Natural killer cell (primary cell): Measurements from ENCODE around the gene DIP2C. TPM values are rescaled to one million over a fixed set of nuclear protein-coding genes. Genes with fewer than 3 reads are reported as not detected.

Experiments used
- ATAC-seq, 3 donors: fragments of 150-1000 bp in 2 of 3; fragments of 200-7000 bp in 1 of 3; cut with Tn5 transposase; 1 replicate in 1 of 3; 2 replicates in 2 of 3; pipeline ENCODE4 v1.10.0; 2021; ENCODE audit warnings: mild to moderate bottlenecking in 2 of 3, moderate library complexity in 2 of 3
- DNase-seq, 2 donors: peaks; one replicate each; pipeline versions ENCODE4 v3.0.0 to v3.0.0-alpha.2; 2013 to 2021; ENCODE audit warnings: mixed read lengths in 1 of 2
- H3K27ac ChIP-seq: one replicate; pipeline ENCODE4 v1.5.1; 2013; ENCODE audit warnings: mild to moderate bottlenecking, low read length
- H3K27me3 ChIP-seq: one replicate; pipeline ENCODE4 v1.6.1; 2013; ENCODE audit warnings: low read length; ENCODE audit not compliant: control insufficient read depth, insufficient read depth
- H3K36me3 ChIP-seq: one replicate; pipeline ENCODE4 v1.6.1; 2013; ENCODE audit warnings: low read length; ENCODE audit not compliant: control insufficient read depth, insufficient read depth
- H3K4me1 ChIP-seq: one replicate; pipeline ENCODE4 v1.6.1; 2013; ENCODE audit warnings: low read length; ENCODE audit not compliant: control insufficient read depth, insufficient read depth
- H3K4me3 ChIP-seq: one replicate; pipeline ENCODE4 v1.5.1; 2013; ENCODE audit warnings: low read length
- H3K9me3 ChIP-seq: one replicate; pipeline ENCODE4 v1.6.1; 2013; ENCODE audit warnings: low read length; ENCODE audit not compliant: control insufficient read depth, insufficient read depth
- H3K27ac Mint-ChIP-seq, 2 donors: one replicate each; pipeline ENCODE4 v1.8.0; 2022; ENCODE audit warnings: mild to moderate bottlenecking in 2 of 2, mixed read lengths in 2 of 2, moderate library complexity in 1 of 2
- H3K27me3 Mint-ChIP-seq, 2 donors: one replicate each; pipeline ENCODE4 v1.8.0; 2022; ENCODE audit warnings: low read depth in 2 of 2, mixed read lengths in 2 of 2
- H3K36me3 Mint-ChIP-seq: one replicate; pipeline ENCODE4 v1.8.0; 2022; ENCODE audit warnings: mixed read lengths
- H3K4me1 Mint-ChIP-seq, 2 donors: one replicate each; pipeline ENCODE4 v1.8.0; 2022; ENCODE audit warnings: mixed read lengths in 2 of 2
- H3K4me3 Mint-ChIP-seq: one replicate; pipeline ENCODE4 v1.8.0; 2022; ENCODE audit warnings: mild to moderate bottlenecking, moderate library complexity, mixed read lengths
- H3K9me3 Mint-ChIP-seq, 2 donors: one replicate each; pipeline ENCODE4 v1.8.0; 2022; ENCODE audit warnings: mixed read lengths in 2 of 2
- WGBS: methylation state at CpG from one replicate; pipeline ENCODE4 v1.1.7; 2013; ENCODE audit warnings: missing lambda C conversion rate; ENCODE audit not compliant: insufficient coverage; 5-methylcytosine and 5-hydroxymethylcytosine counted together
- intact Hi-C: fragments of 100-400 bp; cut with micrococcal nuclease; formaldehyde crosslinking; loops from one replicate; pipeline ENCODE4 v1.14.2; 2022
- total RNA-seq, 4 donors: library from RNA; stranded (reverse); fragments of 120-200 nt in 1 of 4; gene quantifications; one replicate each; pipeline versions ENCODE4 v1.2.3 to v1.2.4, GENCODE V29; 2013 to 2022
- TF ChIP-seq, protein P1 (sequence below): fragments of 200-600 bp; IDR thresholded peaks from one replicate; pipeline ENCODE4 v1.8.0; 2022; ENCODE audit warnings: antibody characterized with exemption

DIP2C gene
- total RNA-seq, 3 donors from 2014 or later (not counting 1 experiment from before 2014, with no cell fraction given) = 1.5 to 5.8 (median 3.8) TPM

DNA sequence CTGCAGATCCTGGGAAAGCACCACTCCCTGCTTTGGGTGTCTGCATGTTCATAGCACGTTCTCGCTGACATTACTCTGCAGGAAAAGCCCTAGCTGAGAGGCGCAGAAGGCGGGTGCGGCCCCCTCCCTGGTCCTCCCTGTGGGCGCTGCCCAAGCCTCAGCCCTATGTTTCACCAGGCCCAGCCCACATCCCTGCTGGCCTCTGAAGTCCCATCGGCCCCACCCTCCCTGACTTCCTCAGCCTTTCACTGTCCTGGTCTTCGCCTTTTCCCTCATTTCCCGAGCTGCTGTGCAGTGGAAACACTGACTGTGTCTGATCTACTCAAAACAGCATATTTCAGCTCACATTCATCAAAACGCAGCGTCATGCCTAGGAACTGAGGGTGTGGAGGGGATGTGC, 36.3 kb upstream of the DIP2C start:
- Mint-ChIP-seq H3K27ac (no peak overlapping the region), H3K4me1 (no peaks in the 10 kb centered on the region), H3K4me3 (no peak overlapping the region), H3K27me3 (no peaks in the 10 kb centered on the region), H3K36me3 (no peaks in the 10 kb centered on the region), H3K9me3 (no peaks in the 10 kb centered on the region)
- Histone ChIP-seq H3K27me3 (no peaks in the 10 kb centered on the region), H3K4me1 (no peaks in the 10 kb centered on the region), H3K36me3 (no peaks in the 10 kb centered on the region), H3K9me3 (no peaks in the 10 kb centered on the region), H3K4me3 (no peak overlapping the region), H3K27ac (no peak overlapping the region)
- ATAC-seq = no peak
- 76% methylated on average over 11 of the region's 11 CpGs for WGBS
- TF ChIP-seq, protein P1, sequence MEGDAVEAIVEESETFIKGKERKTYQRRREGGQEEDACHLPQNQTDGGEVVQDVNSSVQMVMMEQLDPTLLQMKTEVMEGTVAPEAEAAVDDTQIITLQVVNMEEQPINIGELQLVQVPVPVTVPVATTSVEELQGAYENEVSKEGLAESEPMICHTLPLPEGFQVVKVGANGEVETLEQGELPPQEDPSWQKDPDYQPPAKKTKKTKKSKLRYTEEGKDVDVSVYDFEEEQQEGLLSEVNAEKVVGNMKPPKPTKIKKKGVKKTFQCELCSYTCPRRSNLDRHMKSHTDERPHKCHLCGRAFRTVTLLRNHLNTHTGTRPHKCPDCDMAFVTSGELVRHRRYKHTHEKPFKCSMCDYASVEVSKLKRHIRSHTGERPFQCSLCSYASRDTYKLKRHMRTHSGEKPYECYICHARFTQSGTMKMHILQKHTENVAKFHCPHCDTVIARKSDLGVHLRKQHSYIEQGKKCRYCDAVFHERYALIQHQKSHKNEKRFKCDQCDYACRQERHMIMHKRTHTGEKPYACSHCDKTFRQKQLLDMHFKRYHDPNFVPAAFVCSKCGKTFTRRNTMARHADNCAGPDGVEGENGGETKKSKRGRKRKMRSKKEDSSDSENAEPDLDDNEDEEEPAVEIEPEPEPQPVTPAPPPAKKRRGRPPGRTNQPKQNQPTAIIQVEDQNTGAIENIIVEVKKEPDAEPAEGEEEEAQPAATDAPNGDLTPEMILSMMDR = no peak
- no peak for DNase-seq
- intact Hi-C loops = no loop called here

DNA sequence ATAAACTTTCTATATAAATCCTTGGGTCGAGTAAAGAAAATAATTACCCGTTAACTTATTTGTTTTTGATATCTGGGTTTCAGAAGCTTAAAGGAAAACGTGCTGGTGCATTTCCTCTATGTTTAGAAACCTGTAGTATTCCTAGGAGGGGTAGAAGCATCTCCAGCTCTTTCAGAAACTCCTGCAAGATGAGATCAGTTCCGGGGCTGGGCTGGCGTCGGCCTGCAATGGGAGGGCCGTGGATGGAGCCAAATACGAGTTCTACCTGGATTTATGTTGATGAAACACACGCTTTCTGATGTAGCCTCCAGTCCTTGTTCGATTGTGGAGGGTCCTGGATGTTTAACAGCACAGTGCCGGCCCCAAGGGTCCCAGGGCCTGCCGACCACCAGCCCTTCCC, 35.8 kb upstream of the DIP2C start:
- TF ChIP-seq, protein P1 = no peak
- Histone ChIP-seq H3K9me3 (no peaks in the 10 kb centered on the region), H3K36me3 (no peaks in the 10 kb centered on the region), H3K4me3 (no peak overlapping the region), H3K27ac (no peak overlapping the region), H3K27me3 (no peaks in the 10 kb centered on the region), H3K4me1 (no peaks in the 10 kb centered on the region)
- Mint-ChIP-seq H3K27me3 (no peaks in the 10 kb centered on the region), H3K36me3 (no peaks in the 10 kb centered on the region), H3K4me1 (no peaks in the 10 kb centered on the region), H3K9me3 (no peaks in the 10 kb centered on the region), H3K4me3 (no peak overlapping the region), H3K27ac (no peak overlapping the region)
- ATAC-seq (no peak), DNase-seq (no peak)
- intact Hi-C loops = no loop called here
- 78% methylated on average over 10 of the region's 12 CpGs for WGBS

DNA sequence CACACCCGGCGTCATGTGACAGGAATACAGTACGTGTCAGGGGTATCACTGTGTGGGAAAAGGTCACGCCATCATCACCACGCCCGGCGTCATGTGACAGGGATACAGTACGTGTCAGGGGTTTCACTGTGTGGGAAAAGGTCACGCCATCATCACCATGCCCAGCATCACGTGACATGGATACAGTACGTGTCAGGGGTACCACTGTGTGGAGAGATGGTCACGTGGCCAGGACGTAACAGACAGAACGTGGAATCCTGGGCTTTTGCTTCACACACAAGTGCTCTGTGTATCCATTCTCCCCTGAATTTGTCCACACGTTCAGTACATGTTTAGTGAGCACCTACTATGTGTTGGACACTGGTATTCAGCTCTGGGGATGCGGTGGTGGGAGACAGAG, 34.5 kb upstream of the DIP2C start:
- no peak overlapping the region for H3K27ac ChIP-seq
- H3K4me1 Mint-ChIP-seq = no peaks in the 10 kb centered on the region
- WGBS = 92% methylated on average over 16 of the region's 16 CpGs
- no peaks in the 10 kb centered on the region for H3K27me3 Mint-ChIP-seq
- DNase-seq (no peak), ATAC-seq (no peak)
- no peak overlapping the region for H3K4me3 Mint-ChIP-seq
- H3K4me3 ChIP-seq = no peak overlapping the region
- TF ChIP-seq, protein P1 = no peak
- H3K4me1 ChIP-seq = no peaks in the 10 kb centered on the region
- H3K27me3 ChIP-seq = no peaks in the 10 kb centered on the region
- no peaks in the 10 kb centered on the region for H3K36me3 Mint-ChIP-seq
- no peaks in the 10 kb centered on the region for H3K36me3 ChIP-seq
- no peaks in the 10 kb centered on the region for H3K9me3 ChIP-seq
- no peaks in the 10 kb centered on the region for H3K9me3 Mint-ChIP-seq
- no peak overlapping the region for H3K27ac Mint-ChIP-seq
- intact Hi-C loops = no loop called here

DNA sequence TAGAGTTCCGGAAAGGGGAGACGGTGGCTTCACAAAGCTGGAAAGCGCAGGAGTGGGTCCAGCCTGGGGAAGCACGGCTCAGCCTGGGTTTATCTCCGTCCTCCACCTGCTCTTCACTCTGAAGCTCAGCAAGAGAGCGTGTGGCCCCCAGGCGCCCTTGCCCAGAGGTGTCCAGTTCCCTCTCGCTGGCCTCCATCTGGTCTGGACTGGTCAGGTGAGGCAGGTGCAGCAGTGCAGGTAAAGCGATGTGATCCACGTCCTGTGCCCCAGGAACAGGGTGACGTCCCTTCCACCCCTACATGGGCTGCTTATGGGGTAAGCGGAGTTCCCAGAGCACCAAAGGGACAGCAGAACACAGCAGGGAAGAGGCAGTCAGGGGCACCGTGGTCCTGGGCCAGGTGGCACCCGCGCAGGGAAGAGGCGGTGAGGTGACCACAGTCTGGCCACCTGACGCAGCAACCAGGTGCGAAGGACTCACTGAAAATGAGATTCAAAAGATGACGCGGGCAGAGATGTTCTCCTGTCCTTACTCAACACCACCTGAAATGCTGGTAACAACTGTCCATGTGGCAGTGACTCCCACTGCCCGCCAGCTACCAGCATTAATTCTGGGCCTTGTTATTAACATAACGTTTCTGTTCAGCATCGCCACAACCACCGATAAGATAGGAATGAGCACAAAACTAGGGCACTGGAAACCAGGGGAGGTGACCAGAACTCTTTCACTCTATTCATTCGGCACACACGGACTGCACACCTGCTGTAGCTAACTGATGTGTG, 33.0 kb upstream of the DIP2C start:
- H3K9me3 Mint-ChIP-seq = no peaks in the 10 kb centered on the region
- Histone ChIP-seq H3K27me3 (no peaks in the 10 kb centered on the region), H3K4me3 (no peak overlapping the region), H3K4me1 (no peaks in the 10 kb centered on the region), H3K27ac (no peak overlapping the region), H3K9me3 (no peaks in the 10 kb centered on the region), H3K36me3 (no peaks in the 10 kb centered on the region)
- no peak overlapping the region for H3K27ac Mint-ChIP-seq
- no peak for DNase-seq
- no peak overlapping the region for H3K4me3 Mint-ChIP-seq
- TF ChIP-seq, protein P1 = no peak
- WGBS = 89% methylated on average over 26 of the region's 26 CpGs
- H3K36me3 Mint-ChIP-seq = no peaks in the 10 kb centered on the region
- H3K4me1 Mint-ChIP-seq = no peaks in the 10 kb centered on the region
- ATAC-seq = no peak
- H3K27me3 Mint-ChIP-seq = peaks cover 0 to 3% of the 10 kb centered on the region in 2 donors
- intact Hi-C loops = no loop called here
